GM23338 (cell line): ENCODE measurements around the gene VMAC. TPM values are rescaled to one million over a fixed set of nuclear protein-coding genes. Genes with fewer than 3 reads are reported as not detected.

Source experiments
- ATAC-seq: fragments of 200-7000 bp; cut with Tn5 transposase; 3 replicates; pipeline ENCODE4 v1.9.1; 2020
- DNase-seq: peaks from one replicate; pipeline ENCODE4 v3.0.0-alpha.2; 2015; ENCODE audit warnings: low spot score
- H2AFZ ChIP-seq: fragments of 200-600 bp; sonication (generic); 2 replicates; pipeline ENCODE4 v1.8.0; 2016; ENCODE audit warnings: antibody characterized with exemption, mild to moderate bottlenecking, moderate library complexity
- H3F3A ChIP-seq: fragments of 200-600 bp; sonication (generic); replicated peaks from 2 replicates; pipeline ENCODE4 v1.8.0; 2017; ENCODE audit warnings: antibody characterized with exemption, mixed run types, low read depth
- H3K27ac ChIP-seq: fragments of 200-600 bp; sonication (generic); 2 replicates; pipeline ENCODE4 v1.6.1; 2016; ENCODE audit warnings: low read depth
- H3K27me3 ChIP-seq: fragments of 200-600 bp; sonication (generic); 2 replicates; pipeline ENCODE4 v1.8.0; 2016; ENCODE audit warnings: mild to moderate bottlenecking, mixed run types, moderate library complexity; ENCODE audit not compliant: insufficient read depth
- H3K36me3 ChIP-seq: fragments of 200-600 bp; sonication (generic); 2 replicates; pipeline ENCODE4 v1.8.0; 2016; ENCODE audit warnings: mild to moderate bottlenecking; ENCODE audit not compliant: insufficient read depth
- H3K4me1 ChIP-seq: fragments of 200-600 bp; sonication (generic); 2 replicates; pipeline ENCODE4 v1.8.0; 2016; ENCODE audit warnings: mild to moderate bottlenecking, moderate library complexity; ENCODE audit not compliant: insufficient read depth
- H3K4me2 ChIP-seq: fragments of 200-600 bp; sonication (generic); 2 replicates; pipeline ENCODE4 v1.7.1; 2017; ENCODE audit warnings: mixed run types
- H3K4me3 ChIP-seq: fragments of 200-600 bp; sonication (generic); 2 replicates; pipeline ENCODE4 v1.6.1; 2016; ENCODE audit warnings: mixed run types
- H3K79me2 ChIP-seq: fragments of 200-600 bp; sonication (generic); replicated peaks from 2 replicates; pipeline ENCODE4 v1.8.0; 2017; ENCODE audit warnings: mild to moderate bottlenecking; ENCODE audit not compliant: insufficient read depth
- H3K9me2 ChIP-seq: fragments of 200-600 bp; sonication (generic); 2 replicates; pipeline ENCODE4 v1.8.0; 2017; ENCODE audit not compliant: insufficient read depth
- H4K20me1 ChIP-seq: fragments of 200-600 bp; sonication (generic); replicated peaks from 2 replicates; pipeline ENCODE4 v1.8.0; 2017; ENCODE audit warnings: mild to moderate bottlenecking; ENCODE audit not compliant: insufficient read depth
- H3K27ac Mint-ChIP-seq: 2 replicates; pipeline ENCODE4 v1.8.0; 2020; ENCODE audit warnings: inconsistent platforms, mild to moderate bottlenecking, moderate library complexity, mixed read lengths
- H3K27me3 Mint-ChIP-seq: 3 replicates; pipeline ENCODE4 v1.8.0; 2022; ENCODE audit warnings: low read depth, mild to moderate bottlenecking, moderate library complexity, mixed read lengths, inconsistent platforms; ENCODE audit not compliant: insufficient read depth, poor library complexity
- H3K36me3 Mint-ChIP-seq: 3 replicates; pipeline ENCODE4 v1.8.0; 2021; ENCODE audit warnings: low read depth, mild to moderate bottlenecking, inconsistent platforms, moderate library complexity, mixed read lengths
- H3K4me1 Mint-ChIP-seq: 3 replicates; pipeline ENCODE4 v1.8.0; 2020; ENCODE audit warnings: mild to moderate bottlenecking, inconsistent platforms, mixed read lengths
- H3K4me3 Mint-ChIP-seq: 3 replicates; pipeline ENCODE4 v1.8.0; 2021; ENCODE audit warnings: moderate library complexity, mild to moderate bottlenecking, inconsistent platforms, mixed read lengths
- H3K9me3 Mint-ChIP-seq: 3 replicates; pipeline ENCODE4 v1.8.0; 2020; ENCODE audit warnings: moderate library complexity, mild to moderate bottlenecking, inconsistent platforms, mixed read lengths
- CTCF ChIP-seq, 2 experiments: fragments of 200-600 bp in 1 of 2; sonication (generic) in 1 of 2; conservative IDR thresholded peaks; 2 replicates each; pipeline versions ENCODE4 v1.5.1 to v1.6.1; 2016 to 2017; ENCODE audit warnings: antibody characterized with exemption in 2 of 2, low read depth in 2 of 2, mild to moderate bottlenecking in 2 of 2, moderate library complexity in 1 of 2
- EZH2 ChIP-seq: fragments of 200-600 bp; sonication (generic); IDR thresholded peaks from one replicate; pipeline ENCODE4 v1.8.0; 2017; ENCODE audit warnings: antibody characterized with exemption, mild to moderate bottlenecking, low read depth; ENCODE audit not compliant: unreplicated experiment
- NANOG ChIP-seq: IDR thresholded peaks from 2 replicates; pipeline ENCODE4 v1.6.1; 2016; ENCODE audit warnings: antibody characterized with exemption, borderline replicate concordance
- REST ChIP-seq: IDR thresholded peaks from one replicate; pipeline ENCODE4 v1.6.1; 2018; ENCODE audit warnings: antibody characterized with exemption; ENCODE audit not compliant: unreplicated experiment
- STAT1 ChIP-seq: IDR thresholded peaks from one replicate; pipeline ENCODE4 v1.6.1; 2016; ENCODE audit warnings: antibody characterized with exemption; ENCODE audit not compliant: unreplicated experiment
- ZNF114 ChIP-seq: fragments of 250-450 bp; sonication (Bioruptor Pico); IDR thresholded peaks from 2 replicates; pipeline ENCODE4 v1.5.0; 2020; ENCODE audit warnings: mild to moderate bottlenecking, moderate library complexity
- polyA plus RNA-seq: library from polyadenylated mRNA; unstranded; fragments of >200 nt; fragmentation: Nextera tagmentation; extraction: Ambion mirVana; gene quantifications from 2 replicates; pipeline ENCODE4 v1.2.1, GENCODE V29; 2016
- total RNA-seq: library from RNA; depleted of rRNA; stranded (reverse); fragments of >200 nt; shearing (Covaris generic); gene quantifications from 2 replicates; pipeline ENCODE4 v1.2.3, GENCODE V29; 2014
- TF ChIP-seq, protein P1 (sequence below): fragments of 250-450 bp; sonication (Bioruptor Pico); IDR thresholded peaks from 2 replicates; pipeline ENCODE4 v1.5.0; 2020; ENCODE audit warnings: mild to moderate bottlenecking, moderate library complexity

Gene VMAC
- total and polyA plus RNA-seq, 2 experiments from 2014 or later: 0.79 to 3.7 TPM

GRCh38 chr19:5932609-5933262 lies 28.1 kb downstream of the VMAC start (continued):
- TF ChIP-seq, protein P1, sequence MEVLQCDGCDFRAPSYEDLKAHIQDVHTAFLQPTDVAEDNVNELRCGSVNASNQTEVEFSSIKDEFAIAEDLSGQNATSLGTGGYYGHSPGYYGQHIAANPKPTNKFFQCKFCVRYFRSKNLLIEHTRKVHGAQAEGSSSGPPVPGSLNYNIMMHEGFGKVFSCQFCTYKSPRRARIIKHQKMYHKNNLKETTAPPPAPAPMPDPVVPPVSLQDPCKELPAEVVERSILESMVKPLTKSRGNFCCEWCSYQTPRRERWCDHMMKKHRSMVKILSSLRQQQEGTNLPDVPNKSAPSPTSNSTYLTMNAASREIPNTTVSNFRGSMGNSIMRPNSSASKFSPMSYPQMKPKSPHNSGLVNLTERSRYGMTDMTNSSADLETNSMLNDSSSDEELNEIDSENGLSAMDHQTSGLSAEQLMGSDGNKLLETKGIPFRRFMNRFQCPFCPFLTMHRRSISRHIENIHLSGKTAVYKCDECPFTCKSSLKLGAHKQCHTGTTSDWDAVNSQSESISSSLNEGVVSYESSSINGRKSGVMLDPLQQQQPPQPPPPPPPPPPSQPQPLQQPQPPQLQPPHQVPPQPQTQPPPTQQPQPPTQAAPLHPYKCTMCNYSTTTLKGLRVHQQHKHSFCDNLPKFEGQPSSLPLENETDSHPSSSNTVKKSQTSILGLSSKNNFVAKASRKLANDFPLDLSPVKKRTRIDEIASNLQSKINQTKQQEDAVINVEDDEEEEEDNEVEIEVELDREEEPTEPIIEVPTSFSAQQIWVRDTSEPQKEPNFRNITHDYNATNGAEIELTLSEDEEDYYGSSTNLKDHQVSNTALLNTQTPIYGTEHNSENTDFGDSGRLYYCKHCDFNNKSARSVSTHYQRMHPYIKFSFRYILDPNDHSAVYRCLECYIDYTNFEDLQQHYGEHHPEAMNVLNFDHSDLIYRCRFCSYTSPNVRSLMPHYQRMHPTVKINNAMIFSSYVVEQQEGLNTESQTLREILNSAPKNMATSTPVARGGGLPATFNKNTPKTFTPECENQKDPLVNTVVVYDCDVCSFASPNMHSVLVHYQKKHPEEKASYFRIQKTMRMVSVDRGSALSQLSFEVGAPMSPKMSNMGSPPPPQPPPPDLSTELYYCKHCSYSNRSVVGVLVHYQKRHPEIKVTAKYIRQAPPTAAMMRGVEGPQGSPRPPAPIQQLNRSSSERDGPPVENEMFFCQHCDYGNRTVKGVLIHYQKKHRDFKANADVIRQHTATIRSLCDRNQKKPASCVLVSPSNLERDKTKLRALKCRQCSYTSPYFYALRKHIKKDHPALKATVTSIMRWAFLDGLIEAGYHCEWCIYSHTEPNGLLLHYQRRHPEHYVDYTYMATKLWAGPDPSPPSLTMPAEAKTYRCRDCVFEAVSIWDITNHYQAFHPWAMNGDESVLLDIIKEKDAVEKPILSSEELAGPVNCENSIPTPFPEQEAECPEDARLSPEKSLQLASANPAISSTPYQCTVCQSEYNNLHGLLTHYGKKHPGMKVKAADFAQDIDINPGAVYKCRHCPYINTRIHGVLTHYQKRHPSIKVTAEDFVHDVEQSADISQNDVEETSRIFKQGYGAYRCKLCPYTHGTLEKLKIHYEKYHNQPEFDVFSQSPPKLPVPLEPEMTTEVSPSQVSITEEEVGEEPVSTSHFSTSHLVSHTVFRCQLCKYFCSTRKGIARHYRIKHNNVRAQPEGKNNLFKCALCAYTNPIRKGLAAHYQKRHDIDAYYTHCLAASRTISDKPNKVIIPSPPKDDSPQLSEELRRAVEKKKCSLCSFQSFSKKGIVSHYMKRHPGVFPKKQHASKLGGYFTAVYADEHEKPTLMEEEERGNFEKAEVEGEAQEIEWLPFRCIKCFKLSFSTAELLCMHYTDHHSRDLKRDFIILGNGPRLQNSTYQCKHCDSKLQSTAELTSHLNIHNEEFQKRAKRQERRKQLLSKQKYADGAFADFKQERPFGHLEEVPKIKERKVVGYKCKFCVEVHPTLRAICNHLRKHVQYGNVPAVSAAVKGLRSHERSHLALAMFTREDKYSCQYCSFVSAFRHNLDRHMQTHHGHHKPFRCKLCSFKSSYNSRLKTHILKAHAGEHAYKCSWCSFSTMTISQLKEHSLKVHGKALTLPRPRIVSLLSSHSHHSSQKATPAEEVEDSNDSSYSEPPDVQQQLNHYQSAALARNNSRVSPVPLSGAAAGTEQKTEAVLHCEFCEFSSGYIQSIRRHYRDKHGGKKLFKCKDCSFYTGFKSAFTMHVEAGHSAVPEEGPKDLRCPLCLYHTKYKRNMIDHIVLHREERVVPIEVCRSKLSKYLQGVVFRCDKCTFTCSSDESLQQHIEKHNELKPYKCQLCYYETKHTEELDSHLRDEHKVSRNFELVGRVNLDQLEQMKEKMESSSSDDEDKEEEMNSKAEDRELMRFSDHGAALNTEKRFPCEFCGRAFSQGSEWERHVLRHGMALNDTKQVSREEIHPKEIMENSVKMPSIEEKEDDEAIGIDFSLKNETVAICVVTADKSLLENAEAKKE: no peak
- no peak for TF ChIP-seq NANOG
- TF ChIP-seq STAT1: no peak
- no peak for TF ChIP-seq EZH2
- no peak for TF ChIP-seq CTCF (conservative IDR thresholded peaks at IDR 0.05; ENCODE audit: low read depth in 2 of 2)
- TF ChIP-seq ZNF114 (CRISPR knock-in tag): no peak

- H3K27ac Mint-ChIP-seq: no peak overlapping the region
- H3K4me1 Mint-ChIP-seq: no peaks in the 10 kb centered on the region
- no peaks in the 10 kb centered on the region for H3K9me3 Mint-ChIP-seq
- no peaks in the 10 kb centered on the region for H3K4me1 ChIP-seq
- no peak overlapping the region for H3K4me3 ChIP-seq
- H3K4me3 Mint-ChIP-seq: no peak overlapping the region
- H3K4me2 ChIP-seq: no peak overlapping the region
- H3K36me3 ChIP-seq: peaks cover 4% of the 10 kb centered on the region; the same call in 1 of the 2 replicates
- peaks cover 24% of the 10 kb centered on the region for H3K79me2 ChIP-seq
- H3F3A ChIP-seq: 0 out of 2 replicates have a peak, but pooled peaks cover 3% of the 10 kb centered on the region
- peaks cover 50% of the 10 kb centered on the region for H3K36me3 Mint-ChIP-seq
- no peaks in the 10 kb centered on the region for H3K9me2 ChIP-seq
- peaks cover 9% of the 10 kb centered on the region for H3K27me3 Mint-ChIP-seq
- DNase-seq (no peak), ATAC-seq (no peak)
- H4K20me1 ChIP-seq: peaks cover 19% of the 10 kb centered on the region; the same call in 1 of the 2 replicates
- no peak overlapping the region for H3K27ac ChIP-seq
- no peaks in the 10 kb centered on the region for H3K27me3 ChIP-seq
- no peak overlapping the region for H2AFZ ChIP-seq
- no peak for TF ChIP-seq CTCF (conservative IDR thresholded peaks at IDR 0.05; ENCODE audit: low read depth in 2 of 2)
- TF ChIP-seq NANOG: no peak
- TF ChIP-seq REST: no peak
Measured at GRCh38 chr19:5933391-5934068, 28.9 kb downstream of the VMAC start.
